ENCODE measurements around the gene IL1R1.

The IL1R1 gene

DNA sequence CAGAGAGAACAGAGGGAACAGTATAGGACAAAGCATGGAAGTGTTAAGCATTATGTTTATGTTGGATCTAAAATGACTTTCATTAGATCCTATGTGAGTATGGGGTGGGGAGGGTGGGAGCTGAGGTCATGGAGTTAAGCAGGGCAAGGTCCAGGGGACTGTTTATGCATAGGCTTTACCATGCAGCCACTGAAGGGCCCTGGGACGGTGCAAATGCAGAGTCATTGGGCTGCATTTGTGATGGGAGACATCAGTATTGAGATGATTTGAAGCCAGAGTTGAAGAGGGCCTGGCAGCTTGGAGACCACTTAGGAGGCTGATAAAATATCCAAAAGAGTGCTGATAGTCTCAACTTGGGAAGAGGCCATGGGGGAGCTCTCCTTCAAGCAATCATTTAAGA lies 66.9 kb downstream of the IL1R1 start:
- DNase-seq = no peak

- DNase-seq = no peak
These were observed 74.5 kb downstream of the IL1R1 start for GRCh38 chr2:102217032-102217431.

GRCh38 chr2:102224824-102225739 lies 82.5 kb downstream of the IL1R1 start:
- no peak for DNase-seq

GRCh38 chr2:102226171-102226570 lies 83.6 kb downstream of the IL1R1 start:
- no peak for DNase-seq

- DNase-seq = peak; percentile 8
These were observed 84.3 kb downstream of the IL1R1 start for GRCh38 chr2:102226612-102227391.

DNA sequence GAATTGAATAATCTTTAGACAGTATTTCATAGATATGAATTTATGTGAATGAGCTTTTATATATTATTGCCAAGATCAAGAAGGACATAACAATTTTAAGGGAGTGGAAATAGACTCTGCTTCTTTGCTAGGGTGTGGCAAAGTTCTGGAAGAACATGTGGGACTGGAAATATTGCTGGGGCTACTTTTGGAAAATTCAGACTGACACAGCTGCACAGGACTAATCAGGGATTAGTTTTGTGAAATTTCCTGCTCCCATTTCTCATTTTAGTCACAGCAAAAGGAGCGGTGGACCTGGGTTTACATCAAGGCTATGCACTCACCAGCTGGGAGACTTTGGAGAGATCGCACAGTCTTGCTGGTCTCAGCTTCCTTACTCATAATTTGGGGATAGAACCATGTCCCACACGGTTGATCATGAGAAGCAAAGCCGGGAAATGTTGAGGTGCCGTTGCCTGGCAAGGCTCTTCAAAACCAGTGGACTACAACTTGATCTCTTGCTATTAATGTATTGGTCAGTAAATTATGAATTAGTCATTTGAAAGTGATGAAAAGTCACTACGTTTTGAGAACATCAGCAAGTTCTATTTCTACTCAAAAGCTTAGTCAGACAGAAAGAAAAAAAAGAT lies 86.7 kb downstream of the IL1R1 start:
- no peak for DNase-seq
